A673 (cell line): ENCODE data around the gene PIMREG.

Experiments used
- EZH2 ChIP-seq: fragments of 200-600 bp; sonication (generic); IDR thresholded peaks from 2 replicates; pipeline ENCODE4 v1.6.1; 2017; ENCODE audit warnings: borderline replicate concordance, low read depth, mild to moderate bottlenecking, mixed read lengths, antibody characterized with exemption, low read length; ENCODE audit not compliant: poor library complexity, severe bottlenecking
- TF ChIP-seq, protein P1 (sequence below): fragments of 300-800, 200-600 bp; sonication (generic); conservative IDR thresholded peaks from 2 replicates; pipeline ENCODE4 v1.5.1; 2017; ENCODE audit warnings: low read depth, mild to moderate bottlenecking, antibody characterized with exemption, low read length, moderate library complexity, mixed read lengths

DNA sequence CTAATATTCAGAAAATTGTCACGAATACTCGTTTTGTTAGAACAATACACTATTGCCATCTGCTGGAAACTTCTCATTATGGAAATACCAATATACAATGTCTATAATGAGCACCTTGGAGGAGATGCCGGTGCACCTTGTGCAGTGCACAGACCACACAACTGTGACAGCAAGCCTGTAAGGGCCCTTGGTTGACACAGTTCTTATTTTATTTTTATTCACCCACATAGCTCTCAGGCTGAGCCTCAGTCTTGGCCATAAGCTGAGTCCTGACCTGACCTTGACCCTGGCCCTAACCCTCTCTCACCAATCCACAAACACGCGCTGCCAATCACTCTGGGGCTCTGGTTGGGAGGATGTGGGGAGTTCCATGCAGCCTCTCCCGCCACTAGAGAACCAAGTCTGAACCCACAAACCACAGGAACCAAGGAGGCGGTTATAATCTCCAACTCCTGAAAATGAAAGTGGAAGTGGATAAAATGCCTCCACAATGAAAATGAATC lies 16.9 kb upstream of the PIMREG start:
- TF ChIP-seq, protein P1, sequence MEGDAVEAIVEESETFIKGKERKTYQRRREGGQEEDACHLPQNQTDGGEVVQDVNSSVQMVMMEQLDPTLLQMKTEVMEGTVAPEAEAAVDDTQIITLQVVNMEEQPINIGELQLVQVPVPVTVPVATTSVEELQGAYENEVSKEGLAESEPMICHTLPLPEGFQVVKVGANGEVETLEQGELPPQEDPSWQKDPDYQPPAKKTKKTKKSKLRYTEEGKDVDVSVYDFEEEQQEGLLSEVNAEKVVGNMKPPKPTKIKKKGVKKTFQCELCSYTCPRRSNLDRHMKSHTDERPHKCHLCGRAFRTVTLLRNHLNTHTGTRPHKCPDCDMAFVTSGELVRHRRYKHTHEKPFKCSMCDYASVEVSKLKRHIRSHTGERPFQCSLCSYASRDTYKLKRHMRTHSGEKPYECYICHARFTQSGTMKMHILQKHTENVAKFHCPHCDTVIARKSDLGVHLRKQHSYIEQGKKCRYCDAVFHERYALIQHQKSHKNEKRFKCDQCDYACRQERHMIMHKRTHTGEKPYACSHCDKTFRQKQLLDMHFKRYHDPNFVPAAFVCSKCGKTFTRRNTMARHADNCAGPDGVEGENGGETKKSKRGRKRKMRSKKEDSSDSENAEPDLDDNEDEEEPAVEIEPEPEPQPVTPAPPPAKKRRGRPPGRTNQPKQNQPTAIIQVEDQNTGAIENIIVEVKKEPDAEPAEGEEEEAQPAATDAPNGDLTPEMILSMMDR, result no peak
- TF ChIP-seq EZH2, result no peak
